Midbrain (tissue), 1 donor: ENCODE results near the gene METTL26.
"Not testable (repeated sequence)": the region's sequence is repeated elsewhere in the genome, so short reads cannot be mapped to it uniquely, and the experiment has no call there.

Source experiments
- DNase-seq: peaks from one replicate; lab custom pipeline; 2025; lab: John Stamatoyannopoulos, UW

The METTL26 gene

GRCh38 chr16:625117-625976, 10.8 kb downstream of the METTL26 start:
- DNase-seq, result no peak

- DNase-seq, result no peak
These were observed 11.5 kb downstream of the METTL26 start for GRCh38 chr16:624526-625070.

GRCh38 chr16:622920-623280, 13.2 kb downstream of the METTL26 start:
- DNase-seq, result no peak

GRCh38 chr16:621526-622105, 14.5 kb downstream of the METTL26 start:
- no peak for DNase-seq

DNA sequence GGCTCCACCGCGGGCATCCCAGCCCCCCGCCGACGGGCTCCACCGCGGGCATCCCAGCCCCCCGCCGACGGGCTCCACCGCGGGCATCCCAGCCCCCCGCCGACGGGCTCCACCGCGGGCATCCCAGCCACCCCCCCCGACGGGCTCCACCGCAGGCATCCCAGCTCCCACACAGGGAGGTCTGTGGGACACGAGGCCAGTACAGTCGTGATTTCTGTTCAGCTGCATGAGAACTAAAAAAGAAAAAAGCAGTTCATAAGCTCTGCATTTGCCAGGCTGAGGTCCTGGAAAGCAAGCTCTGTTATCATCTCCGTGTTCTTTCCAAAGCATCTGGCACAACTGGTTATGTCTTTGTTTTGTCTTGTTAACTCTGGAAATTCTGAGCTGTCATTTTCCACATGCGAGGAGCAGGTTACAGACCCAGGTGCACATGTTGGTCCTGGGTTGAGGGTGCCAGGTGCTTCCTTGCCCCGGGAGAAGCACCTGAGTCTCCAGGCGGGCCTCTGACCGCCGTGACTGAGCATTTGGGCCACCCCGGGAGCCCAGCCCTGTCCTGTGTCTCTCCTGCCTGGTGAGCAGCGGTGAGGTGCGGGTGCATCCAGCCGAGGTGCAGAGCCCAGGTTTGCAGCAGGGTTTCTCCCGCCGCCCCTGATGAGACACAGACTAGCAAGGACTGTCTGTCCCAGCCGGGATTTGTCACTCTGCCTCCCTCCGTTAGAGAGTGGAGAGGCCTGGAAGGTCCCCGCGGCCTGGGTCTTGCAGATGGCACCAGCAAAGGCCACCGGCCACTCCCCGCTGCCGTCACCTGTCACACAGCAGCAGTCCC, 15.2 kb downstream of the METTL26 start:
- no peak for DNase-seq

GRCh38 chr16:619476-620100, 16.5 kb downstream of the METTL26 start:
- no peak for DNase-seq

DNA sequence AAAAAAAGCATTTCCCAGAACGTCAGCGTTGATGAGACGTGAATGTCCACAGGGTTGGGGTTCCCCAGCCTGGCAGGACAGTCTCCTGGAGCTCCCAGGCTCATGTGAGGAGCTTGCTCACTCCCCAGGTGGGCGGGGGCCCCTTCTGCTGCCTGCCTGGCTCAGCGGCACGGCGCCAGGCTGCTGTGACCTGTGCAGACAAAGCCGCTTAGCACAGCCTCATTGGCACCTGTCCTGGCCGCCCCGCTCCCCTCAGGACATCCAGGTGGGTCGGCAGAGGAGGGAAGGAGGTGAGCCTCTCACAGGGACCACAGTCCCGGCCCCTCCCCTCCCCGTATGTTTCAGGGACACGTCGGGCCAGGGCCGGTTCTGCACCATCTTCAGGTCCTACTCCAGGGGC, 18.2 kb downstream of the METTL26 start:
- no peak for DNase-seq

DNA sequence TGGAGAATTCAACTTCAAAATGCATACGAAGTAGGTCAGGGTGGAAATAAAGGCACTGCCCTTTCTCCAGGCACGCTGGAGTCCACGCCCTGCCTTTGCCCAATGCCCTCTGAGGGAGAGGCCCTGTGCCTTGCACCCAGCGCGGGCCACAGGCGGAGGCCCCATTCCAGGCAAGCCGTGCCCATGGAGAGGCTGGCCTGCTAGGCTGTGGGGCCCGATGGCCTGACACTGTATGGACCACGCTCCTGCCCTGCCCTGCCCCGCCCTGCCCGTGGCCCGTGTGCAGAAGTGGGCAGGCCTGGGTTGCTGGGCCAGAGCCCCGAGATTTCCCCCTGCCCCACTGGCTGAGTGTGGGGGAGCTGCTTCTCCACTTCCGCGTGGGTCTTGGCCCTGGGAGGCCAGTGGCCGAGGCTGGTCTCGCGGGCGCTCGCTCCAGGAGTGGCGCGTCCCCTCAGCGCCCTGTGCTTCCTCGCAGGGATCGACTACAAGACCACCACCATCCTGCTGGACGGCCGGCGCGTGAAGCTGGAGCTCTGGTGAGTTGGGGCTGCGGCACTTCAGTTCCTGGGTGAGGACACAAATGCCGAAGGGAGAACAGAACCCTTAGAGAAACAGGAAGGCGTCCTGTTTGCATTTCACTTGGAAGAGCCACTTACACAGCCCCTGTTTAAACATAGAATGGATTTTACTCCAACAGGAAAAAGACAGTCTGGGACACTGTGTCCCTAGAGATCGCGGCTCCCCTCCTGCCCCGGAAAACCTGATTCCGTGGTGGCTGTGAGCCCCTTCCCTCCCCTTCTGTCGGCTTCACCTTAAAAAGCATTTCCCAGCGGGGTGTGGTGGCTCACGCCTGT, 19.1 kb downstream of the METTL26 start:
- DNase-seq, result no peak

DNA sequence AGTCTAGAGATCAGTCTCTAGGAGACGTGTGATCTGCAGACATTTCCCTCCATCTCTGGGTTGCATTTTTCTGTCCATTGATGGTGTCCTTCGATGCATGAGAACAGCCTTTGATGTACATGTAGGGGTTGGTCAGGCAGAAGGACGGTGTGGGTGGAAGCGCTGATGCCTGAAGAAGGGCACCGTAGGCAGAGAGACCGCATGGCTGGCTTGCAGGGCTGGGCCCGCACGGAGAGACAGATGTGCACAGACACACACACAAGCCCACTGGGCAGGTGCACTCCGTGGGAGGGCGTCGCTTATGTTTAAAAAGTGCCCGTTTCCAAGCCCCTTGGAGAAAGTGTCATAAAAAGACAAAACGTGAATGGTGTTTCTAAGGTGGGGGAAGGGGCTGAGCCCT, 21.0 kb downstream of the METTL26 start:
- no peak for DNase-seq

GRCh38 chr16:610513-611381, 25.4 kb downstream of the METTL26 start:
- peak; percentile 65 for DNase-seq

- DNase-seq, result no peak
These were observed 26.1 kb downstream of the METTL26 start for GRCh38 chr16:609984-610383.

DNA sequence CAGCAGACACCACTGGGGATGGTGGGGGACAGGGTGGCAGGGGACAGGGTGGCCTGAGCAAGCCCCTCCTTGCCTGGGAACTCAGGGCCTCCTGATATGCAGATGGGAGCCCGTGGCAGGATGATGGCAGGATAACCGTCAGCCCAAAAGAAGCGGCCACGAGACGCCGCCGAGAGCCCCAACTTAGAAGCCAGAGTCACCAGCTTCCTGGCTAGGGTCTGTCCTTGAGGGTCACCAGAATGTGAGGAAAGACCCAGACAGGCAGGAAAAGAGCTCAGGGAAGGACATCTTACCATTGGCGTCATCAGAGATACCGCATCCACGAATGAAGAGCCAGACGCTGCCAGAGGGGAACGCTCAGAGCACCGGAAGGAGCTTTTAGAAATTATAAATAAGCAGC, 26.8 kb downstream of the METTL26 start:
- DNase-seq, result no peak

DNA sequence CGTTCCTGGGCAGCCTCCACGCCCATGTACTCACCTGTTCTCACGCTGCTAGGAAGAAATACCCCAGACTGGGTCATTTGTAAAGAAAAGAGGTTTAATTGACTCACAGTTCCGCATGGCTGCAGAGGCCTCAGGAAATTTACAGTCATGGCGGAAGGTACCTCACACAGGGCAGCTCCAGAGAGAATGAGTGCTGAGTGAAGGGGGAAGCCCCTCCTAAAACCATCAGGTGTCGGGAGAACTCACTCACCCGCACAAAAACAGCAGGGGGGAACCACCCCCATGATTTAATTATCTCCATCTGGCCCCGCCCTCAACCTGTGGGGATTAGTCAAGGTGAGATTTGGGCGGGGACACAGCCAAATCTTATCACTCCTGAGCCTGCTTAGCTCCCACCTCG, 28.1 kb downstream of the METTL26 start:
- no peak for DNase-seq

GRCh38 chr16:606656-607307, 29.3 kb downstream of the METTL26 start:
- DNase-seq, result no peak

DNA sequence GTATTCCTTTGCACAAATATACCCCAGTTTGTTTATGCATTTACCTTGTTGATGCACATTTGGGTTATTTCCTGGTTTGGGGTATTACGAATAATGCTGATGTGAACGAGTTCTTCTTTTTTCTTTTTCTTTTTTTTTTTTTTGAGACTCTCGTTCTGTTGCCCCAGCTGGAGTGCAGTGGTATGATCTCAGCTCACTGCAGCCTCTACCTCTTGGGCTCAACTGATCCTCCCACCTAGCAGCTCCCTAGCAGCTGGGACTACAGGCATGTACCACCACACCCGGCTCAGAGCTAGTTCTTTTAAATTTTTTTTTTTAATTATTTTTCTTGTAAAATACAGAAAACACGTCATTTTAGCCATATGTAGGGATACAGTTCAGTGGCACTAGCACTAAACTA, 32.2 kb downstream of the METTL26 start:
- DNase-seq, result no peak

- no peak for DNase-seq
These were observed 35.3 kb downstream of the METTL26 start for GRCh38 chr16:600781-601180.

GRCh38 chr16:598823-599739, 37.0 kb downstream of the METTL26 start:
- no peak for DNase-seq

DNA sequence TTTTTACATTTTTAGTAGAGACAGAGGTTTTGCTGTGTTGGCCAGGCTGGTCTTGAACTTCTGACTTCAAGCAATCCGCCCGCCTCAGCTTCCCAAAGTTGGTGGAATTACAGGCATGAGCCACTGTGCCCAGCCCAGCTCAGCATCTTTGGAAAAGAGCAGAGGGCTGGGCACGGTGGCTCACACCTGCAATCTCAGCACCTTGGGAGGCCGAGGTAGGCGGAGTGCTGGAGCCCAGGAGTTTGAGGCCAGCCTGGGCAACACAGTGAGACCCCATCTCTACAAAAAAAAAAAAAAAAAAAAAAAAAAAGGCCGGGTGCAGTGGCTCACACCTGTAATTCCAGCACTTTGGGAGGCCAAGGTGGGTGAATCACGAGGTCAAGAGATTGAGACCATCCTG, 38.5 kb downstream of the METTL26 start:
- DNase-seq, result not testable (repeated sequence)

GRCh38 chr16:596736-597060, 39.4 kb downstream of the METTL26 start:
- DNase-seq, result no peak
